B cell (primary cell): ENCODE measurements around the gene BCAR3.

Experiments
- CTCF ChIP-seq: fragments of 200-600 bp; IDR thresholded peaks from one replicate; pipeline ENCODE4 v1.8.0; 2022; ENCODE audit warnings: antibody characterized with exemption, mild to moderate bottlenecking
- EZH2 ChIP-seq: IDR thresholded peaks from 2 replicates; pipeline ENCODE4 v1.6.1; 2012; ENCODE audit warnings: borderline replicate concordance, low read depth, mild to moderate bottlenecking, moderate library complexity, low read length; ENCODE audit not compliant: insufficient read depth, poor library complexity, severe bottlenecking

- TF ChIP-seq CTCF = no peak
- no peak for TF ChIP-seq EZH2
Observed at GRCh38 chr1:93707956-93708355, 26.3 kb upstream of the BCAR3 start.
